Measurements from ENCODE around the gene CACNB1. TPM values are rescaled to one million over a fixed set of nuclear protein-coding genes. Genes with fewer than 3 reads are reported as not detected.

The CACNB1 gene
- total RNA-seq, 1 donor from 2014 or later: 16.9 TPM

DNA sequence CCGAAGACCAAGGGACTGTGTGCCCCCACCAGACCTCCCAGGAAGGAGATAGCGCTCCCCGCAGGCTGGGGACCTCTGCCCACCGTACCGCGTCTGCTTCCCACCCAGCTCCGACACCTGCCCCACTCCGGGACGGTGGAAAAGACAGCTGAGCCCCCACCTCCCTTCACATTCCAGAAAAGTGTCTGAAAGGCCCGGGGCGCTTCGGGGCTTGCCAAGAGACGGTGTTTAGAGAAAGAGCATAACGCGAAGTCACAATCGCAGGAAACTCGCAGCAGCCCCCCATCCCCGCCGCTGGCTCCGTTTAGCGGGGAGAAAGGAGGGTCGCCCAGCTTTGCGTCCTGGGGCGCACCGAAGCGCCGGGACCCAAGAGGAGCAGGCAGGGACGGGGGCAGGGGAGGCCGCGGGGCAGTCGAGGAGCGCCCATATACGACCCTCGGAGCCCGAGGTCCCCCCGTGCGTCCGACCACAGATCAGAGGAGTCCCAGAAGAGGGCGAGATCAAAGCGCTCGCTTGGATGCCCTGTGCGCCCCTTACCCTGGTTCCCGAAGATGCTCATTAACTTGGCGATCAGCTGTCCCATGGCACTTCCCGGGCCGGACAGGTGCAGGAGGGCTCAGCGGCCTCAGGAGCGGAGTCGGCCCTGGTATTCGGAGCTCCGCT, 32.2 kb downstream of the CACNB1 start:
- intact Hi-C loops (cut with DNase I): no loop called here
- DNase-seq (ENCODE audit: low spot score): no peak
- peak; percentile 13 for ATAC-seq

DNA sequence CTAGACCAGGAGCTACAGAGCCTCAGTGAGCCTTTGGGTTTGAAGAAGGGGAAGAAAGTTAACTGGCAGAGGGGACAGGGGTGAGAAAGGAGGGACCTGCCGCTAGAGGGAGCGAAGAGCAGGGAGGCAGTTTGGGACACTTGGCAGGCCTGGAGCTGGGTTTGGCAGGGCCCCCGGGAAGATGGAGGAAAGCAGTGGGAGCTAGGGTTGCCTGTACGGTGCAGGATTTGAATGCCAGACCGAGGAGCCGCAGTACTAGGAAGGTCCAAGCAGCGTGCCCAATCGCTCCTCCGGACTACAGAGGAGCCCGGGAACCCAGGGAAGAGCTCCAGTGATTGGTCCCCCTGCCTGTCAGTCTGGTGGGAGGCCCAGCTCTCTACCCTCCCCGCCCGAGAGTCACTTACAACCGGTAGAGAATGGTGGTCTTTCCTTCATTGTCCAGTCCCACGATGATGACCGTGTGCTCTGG, 32.8 kb downstream of the CACNB1 start:
- intact Hi-C loops (cut with DNase I): no loop called here
- DNase-seq (ENCODE audit: low spot score) (peak; percentile 93), ATAC-seq (peak; percentile 94)

- intact Hi-C loops (cut with DNase I): no loop called here
- DNase-seq (ENCODE audit: low spot score): no peak
- ATAC-seq: no peak
Measured at GRCh38 chr17:39161962-39162361, 35.5 kb downstream of the CACNB1 start.

DNA sequence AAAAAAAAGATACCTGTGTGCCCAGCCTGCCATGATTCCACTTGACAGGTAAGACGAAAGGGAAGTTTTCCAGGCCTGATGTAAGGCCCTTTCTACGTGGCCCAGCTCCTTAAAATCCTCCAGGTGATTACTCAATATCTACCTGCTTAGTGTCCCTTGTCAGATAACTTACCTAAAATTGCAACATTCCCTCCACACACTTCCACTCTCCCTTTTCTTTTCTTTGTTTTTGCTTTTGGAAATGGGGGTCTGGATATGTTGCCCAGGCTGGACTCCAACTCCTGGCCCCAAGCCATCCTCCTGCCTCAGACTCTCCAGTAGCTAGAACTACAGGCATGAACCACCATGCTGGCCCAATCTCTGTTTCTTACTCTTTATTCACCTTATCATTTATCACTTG, 38.8 kb downstream of the CACNB1 start:
- ATAC-seq: no peak
- no peak for DNase-seq (ENCODE audit: low spot score)
- intact Hi-C loops (cut with DNase I): loop anchor here (10.0 kb wide), 1 partner anchor 284 kb away; the partner anchor contains the start of gene LASP1

DNA sequence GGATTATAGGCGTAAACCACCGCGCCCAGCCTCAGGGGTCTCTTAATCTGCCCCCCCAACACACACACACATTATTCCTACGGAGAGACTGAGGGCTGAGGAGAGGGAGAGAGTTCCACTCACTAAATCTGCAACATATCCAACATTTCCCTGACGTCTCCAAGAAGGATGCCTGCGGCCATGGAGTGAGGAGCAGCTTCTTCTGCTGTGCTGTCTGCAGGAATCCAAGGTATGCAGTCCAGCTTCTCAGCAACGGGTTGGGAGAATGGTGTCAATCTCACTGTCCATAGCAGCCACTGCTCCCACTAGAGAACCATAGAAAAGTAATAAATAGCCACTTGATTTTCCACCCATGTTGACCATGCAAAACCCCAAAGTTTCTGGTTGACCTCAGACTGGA, 41.0 kb downstream of the CACNB1 start:
- DNase-seq (ENCODE audit: low spot score): no peak
- no peak for ATAC-seq
- intact Hi-C loops (cut with DNase I): loop anchor here (10.0 kb wide), 1 partner anchor 282 kb away; the partner anchor contains the start of gene LASP1

DNA sequence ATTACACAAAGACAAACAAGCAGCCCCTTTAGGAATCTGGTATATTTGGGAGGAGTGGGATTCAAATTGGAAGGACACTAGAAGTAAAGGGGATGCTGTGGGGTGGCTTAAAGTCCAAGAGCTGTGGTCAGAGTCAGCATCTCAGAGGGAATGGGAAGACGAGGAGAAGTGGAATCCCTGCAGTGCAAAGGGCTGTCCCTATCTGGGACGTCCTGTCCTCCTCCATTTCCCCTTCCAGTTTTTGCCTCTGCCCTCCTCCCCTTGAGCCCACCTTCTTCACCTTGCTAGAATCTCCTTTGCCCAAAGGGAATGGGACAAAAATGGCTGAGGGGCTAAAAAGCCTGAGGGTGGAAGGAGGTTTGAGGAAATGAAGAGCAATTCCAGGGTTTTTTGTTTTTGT, 41.8 kb downstream of the CACNB1 start:
- intact Hi-C loops (cut with DNase I): loop anchor here (10.0 kb wide), 1 partner anchor 281 kb away; the partner anchor contains the start of gene LASP1
- no peak for ATAC-seq
- DNase-seq (ENCODE audit: low spot score): no peak

- intact Hi-C loops (cut with DNase I): loop anchor here (5.0 to 10.0 kb wide), 2 partner anchors 171 to 279 kb away; partner anchors contain the start of gene LASP1
- peak; percentile 93 for ATAC-seq
- DNase-seq (ENCODE audit: low spot score): peak; percentile 98
Measured at GRCh38 chr17:39153599-39154051, 43.8 kb downstream of the CACNB1 start.

- peak; percentile 29 for ATAC-seq
- intact Hi-C loops (cut with DNase I): loop anchor here (5.0 to 10.0 kb wide), 2 partner anchors 170 to 277 kb away; partner anchors contain the start of gene LASP1
- no peak for DNase-seq (ENCODE audit: low spot score)
Measured at GRCh38 chr17:39151943-39152818, 45.3 kb downstream of the CACNB1 start.

GRCh38 chr17:39151150-39151942, 46.1 kb downstream of the CACNB1 start, which contains the start of gene PLXDC1:
PLXDC1 (minus strand) TSS chr17:39151637; CDS start chr17:39151437, 200 bp downstream.
- ATAC-seq: no peak
- no peak for DNase-seq (ENCODE audit: low spot score)
- intact Hi-C loops (cut with DNase I): loop anchor here (5.0 to 10.0 kb wide), 2 partner anchors 169 to 277 kb away; partner anchors contain the start of gene LASP1

- intact Hi-C loops (cut with DNase I): loop anchor here (5.0 to 10.0 kb wide), 2 partner anchors 168 to 276 kb away; partner anchors contain the start of gene LASP1
- no peak for ATAC-seq
- DNase-seq (ENCODE audit: low spot score): no peak
Measured at GRCh38 chr17:39150795-39151149, 46.7 kb downstream of the CACNB1 start.

GRCh38 chr17:39150104-39150634, 47.3 kb downstream of the CACNB1 start:
- intact Hi-C loops (cut with DNase I): loop anchor here (5.0 to 10.0 kb wide), 2 partner anchors 168 to 275 kb away; partner anchors contain the start of gene LASP1
- ATAC-seq: no peak
- no peak for DNase-seq (ENCODE audit: low spot score)

GRCh38 chr17:39147221-39148185, 50.0 kb downstream of the CACNB1 start:
- no peak for ATAC-seq
- DNase-seq (ENCODE audit: low spot score): peak; percentile 78
- intact Hi-C loops (cut with DNase I): no loop called here

DNA sequence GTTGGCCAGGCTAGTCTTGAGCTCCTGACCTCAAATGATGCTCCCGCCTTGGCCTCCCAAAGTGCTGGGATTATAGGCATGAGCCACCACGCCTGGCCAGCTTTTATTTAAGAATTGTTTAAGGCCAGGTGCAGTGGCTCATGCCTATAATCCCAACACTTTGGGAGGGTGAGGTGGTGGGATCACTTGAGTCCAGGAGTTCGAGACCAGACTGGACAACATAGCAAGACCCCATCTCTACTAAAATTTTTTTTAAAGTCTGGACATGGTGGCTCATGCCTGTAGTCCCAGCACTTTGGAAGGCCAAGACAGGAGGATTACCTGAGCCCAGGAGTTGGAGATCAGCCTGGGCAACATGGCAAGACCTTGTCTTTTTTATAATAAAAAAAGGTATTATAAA, 51.2 kb downstream of the CACNB1 start:
- intact Hi-C loops (cut with DNase I): no loop called here
- DNase-seq (ENCODE audit: low spot score) (no peak), ATAC-seq (no peak)

- ATAC-seq (no peak), DNase-seq (ENCODE audit: low spot score) (no peak)
- intact Hi-C loops (cut with DNase I): no loop called here
Measured at GRCh38 chr17:39145143-39145542, 52.3 kb downstream of the CACNB1 start.

DNA sequence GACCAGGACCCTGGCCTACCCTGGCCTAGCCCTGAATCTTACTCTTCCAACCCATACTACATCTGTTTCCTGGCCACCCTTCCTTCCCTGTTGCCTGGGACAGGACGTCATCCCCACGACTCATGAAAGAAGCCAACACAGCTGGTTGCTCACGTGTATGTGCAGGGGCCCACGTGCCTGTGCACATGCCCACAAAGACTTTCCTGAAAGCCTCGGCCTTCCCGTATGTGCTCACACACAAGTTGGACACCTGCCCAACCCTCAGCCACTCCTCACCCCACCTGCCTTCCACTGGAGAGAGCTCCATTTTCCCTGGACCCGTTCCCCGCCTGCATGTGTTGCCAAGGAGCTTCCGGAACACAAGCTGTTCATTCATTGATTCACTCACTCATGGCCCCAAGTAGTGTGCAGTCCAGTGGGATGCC, 53.0 kb downstream of the CACNB1 start:
- ATAC-seq (peak; percentile 92), DNase-seq (ENCODE audit: low spot score) (peak; percentile 96)
- intact Hi-C loops (cut with DNase I): no loop called here

GRCh38 chr17:39143552-39144093, 53.8 kb downstream of the CACNB1 start:
- DNase-seq (ENCODE audit: low spot score) (peak; percentile 85), ATAC-seq (peak; percentile 73)
- intact Hi-C loops (cut with DNase I): no loop called here
